ENCODE results near the gene CARMIL3. TPM values are rescaled to one million over a fixed set of nuclear protein-coding genes. Genes with fewer than 3 reads are reported as not detected.

The CARMIL3 gene
- total RNA-seq, 2 experiments from 2014 or later: 0.75 to 1.00 TPM

DNA sequence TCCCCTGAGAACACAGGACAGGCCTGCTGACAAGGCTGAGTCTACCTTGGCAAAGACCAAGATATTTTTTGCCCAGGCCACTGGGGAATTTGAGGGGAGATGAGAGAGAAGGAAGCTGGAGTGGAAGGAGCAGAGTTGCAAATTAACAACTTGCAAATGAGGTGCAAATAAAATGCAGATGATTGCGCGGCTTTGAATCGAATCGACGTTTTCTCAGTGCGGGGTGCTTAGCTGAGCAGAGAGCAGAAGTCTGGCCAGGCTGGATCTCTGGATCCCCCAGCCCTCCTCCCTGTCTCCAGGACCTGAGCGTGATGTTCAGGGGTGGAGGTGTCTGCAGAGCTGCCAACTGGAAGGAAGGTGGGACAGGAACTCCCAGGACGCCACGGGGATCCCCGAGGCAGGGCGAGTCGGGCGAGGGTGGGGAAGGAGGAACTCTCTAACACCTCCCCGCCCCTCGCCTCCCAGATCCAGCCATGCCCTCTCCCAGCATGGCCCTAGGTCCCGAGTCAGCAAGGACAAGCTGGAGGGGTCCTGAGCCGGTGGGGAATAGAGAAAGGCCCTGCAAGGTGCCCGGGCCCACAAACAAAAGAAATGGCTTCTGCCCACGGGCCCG is 527 bp upstream of the CARMIL3 start:
- H3K9me3 Mint-ChIP-seq: no peaks in the 10 kb centered on the region
- ChIA-PET POLR2A (interaction anchor here (0.8 to 1.3 kb wide), 4 partner anchors 17 to 63 kb away, joined by 3 read pairs; partner anchors contain the start of genes DCAF11 and NRL), CTCF (interaction anchor here (1.0 to 1.7 kb wide), 6 partner anchors 13 to 246 kb away, joined by 3 to 7 read pairs (median 6); partner anchors contain the start of gene IRF9)
- H3K27ac Mint-ChIP-seq: no peak overlapping the region
- no peaks in the 10 kb centered on the region for H3K36me3 Mint-ChIP-seq
- H3K4me1 Mint-ChIP-seq (ENCODE audit: low read depth): peaks cover 20% of the 10 kb centered on the region
- DNase-seq: no peak
- peak overlapping the region; percentile 70 for H3K4me3 Mint-ChIP-seq
- H3K27me3 Mint-ChIP-seq: peaks cover 4% of the 10 kb centered on the region
- intact Hi-C loops (cut with micrococcal nuclease): loop anchor here (5.0 to 10.0 kb wide), 2 partner anchors 224 to 261 kb away; partner anchors contain the start of genes LTB4R, LTB4R2 and RABGGTA

GRCh38 chr14:24052656-24053547 is 1.1 kb downstream of the CARMIL3 start:
- DNase-seq: peak; percentile 81
- H3K9me3 Mint-ChIP-seq: no peaks in the 10 kb centered on the region
- peak overlapping the region; percentile 60 for H3K4me3 Mint-ChIP-seq
- ChIA-PET POLR2A (interaction anchor here (1.3 kb wide), 2 partner anchors 28 to 56 kb away, joined by 3 to 4 read pairs; no protein-coding TSS in a partner anchor), CTCF (interaction anchor here (1.2 to 12.9 kb wide), 5 partner anchors 38 to 108 kb away, joined by 6 to 458 read pairs (median 7); partner anchors contain the start of genes IRF9 and PCK2)
- peaks cover 4% of the 10 kb centered on the region for H3K27me3 Mint-ChIP-seq
- intact Hi-C loops (cut with micrococcal nuclease): loop anchor here (1.0 to 10.0 kb wide), 7 partner anchors 41 to 259 kb away; partner anchors contain the start of genes DCAF11, GMPR2, LTB4R and LTB4R2
- peak overlapping the region; percentile 10 for H3K27ac Mint-ChIP-seq
- H3K36me3 Mint-ChIP-seq: no peaks in the 10 kb centered on the region
- peaks cover 20% of the 10 kb centered on the region for H3K4me1 Mint-ChIP-seq (ENCODE audit: low read depth)

DNA sequence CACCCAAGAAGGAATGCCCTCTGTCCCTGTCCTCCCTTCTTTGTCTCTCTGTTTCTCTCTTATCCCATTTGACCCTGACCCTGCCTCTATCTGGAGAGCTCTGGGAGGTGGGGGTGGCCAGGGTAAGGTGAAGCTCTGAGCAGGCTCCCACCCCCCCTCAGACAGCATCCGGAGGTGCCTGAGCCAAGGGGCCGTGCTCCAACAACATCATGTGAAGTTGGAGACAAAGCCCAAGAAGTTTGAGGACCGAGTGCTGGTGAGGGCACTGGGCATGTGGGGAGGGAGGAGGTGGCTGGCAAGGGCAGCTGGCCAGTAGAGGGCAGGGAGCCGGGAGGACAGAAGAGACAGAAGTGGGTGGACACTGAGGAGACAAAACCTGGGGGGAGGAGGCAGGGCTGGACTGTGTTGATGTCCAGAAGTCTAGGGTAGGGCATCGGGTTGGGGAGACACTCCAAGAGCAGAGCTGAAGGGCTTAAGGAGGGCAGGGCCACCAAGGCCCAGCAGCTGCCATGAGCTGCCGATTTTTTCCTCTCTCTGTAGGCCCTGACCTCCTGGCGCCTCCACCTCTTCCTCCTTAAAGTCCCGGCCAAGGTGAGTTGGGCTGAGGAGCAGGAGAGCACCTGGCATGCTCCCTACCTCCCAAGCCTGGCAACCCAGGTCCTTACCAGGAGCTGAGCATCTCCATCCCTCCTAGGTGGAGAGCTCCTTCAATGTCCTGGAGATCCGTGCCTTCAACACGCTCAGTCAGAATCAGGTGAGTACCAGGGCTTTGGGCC is 1.9 kb downstream of the CARMIL3 start:
- ChIA-PET POLR2A (interaction anchor here (1.2 kb wide), 1 partner anchor 93 kb away, joined by 3 read pairs; the partner anchor contains the start of gene RNF31), CTCF (interaction anchor here (1.0 to 12.9 kb wide), 5 partner anchors 20 to 107 kb away, joined by 3 to 458 read pairs (median 9); partner anchors contain the start of genes IRF9 and PCK2)
- H3K9me3 Mint-ChIP-seq: no peaks in the 10 kb centered on the region
- H3K36me3 Mint-ChIP-seq: no peaks in the 10 kb centered on the region
- intact Hi-C loops (cut with micrococcal nuclease): loop anchor here (1.0 to 10.0 kb wide), 7 partner anchors 41 to 259 kb away; partner anchors contain the start of genes DCAF11, GMPR2, LTB4R and LTB4R2
- H3K27me3 Mint-ChIP-seq: peaks cover 4% of the 10 kb centered on the region
- peak overlapping the region; percentile 60 for H3K4me3 Mint-ChIP-seq
- H3K4me1 Mint-ChIP-seq (ENCODE audit: low read depth): peaks cover 20% of the 10 kb centered on the region
- DNase-seq: no peak
- H3K27ac Mint-ChIP-seq: peak overlapping the region; percentile 10

DNA sequence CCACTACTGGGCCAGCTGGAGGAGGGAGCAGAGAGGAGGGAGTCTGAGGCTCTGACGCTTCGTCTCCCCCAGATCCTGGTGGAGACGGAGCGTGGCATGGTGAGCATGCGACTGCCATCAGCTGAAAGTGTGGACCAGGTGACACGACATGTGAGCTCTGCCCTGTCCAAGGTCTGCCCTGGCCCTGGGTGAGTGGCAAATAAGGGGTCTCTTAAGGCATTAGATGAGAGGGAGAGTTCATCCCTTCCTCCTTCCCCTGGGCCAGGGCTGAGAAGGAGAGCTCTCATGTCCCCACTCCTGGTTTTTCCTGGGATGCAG is 2.5 kb downstream of the CARMIL3 start:
- intact Hi-C loops (cut with micrococcal nuclease): loop anchor here (5.0 to 10.0 kb wide), 2 partner anchors 221 to 258 kb away; partner anchors contain the start of genes LTB4R, LTB4R2 and RABGGTA
- no peak overlapping the region for H3K27ac Mint-ChIP-seq
- ChIA-PET POLR2A (interaction anchor here (1.2 kb wide), 1 partner anchor 93 kb away, joined by 3 read pairs; the partner anchor contains the start of gene RNF31), CTCF (interaction anchor here (1.0 to 12.9 kb wide), 5 partner anchors 20 to 107 kb away, joined by 3 to 458 read pairs (median 9); partner anchors contain the start of genes IRF9 and PCK2)
- H3K4me3 Mint-ChIP-seq: no peak overlapping the region
- H3K27me3 Mint-ChIP-seq: peaks cover 4% of the 10 kb centered on the region
- no peaks in the 10 kb centered on the region for H3K9me3 Mint-ChIP-seq
- peaks cover 20% of the 10 kb centered on the region for H3K4me1 Mint-ChIP-seq (ENCODE audit: low read depth)
- no peak for DNase-seq
- H3K36me3 Mint-ChIP-seq: no peaks in the 10 kb centered on the region

DNA sequence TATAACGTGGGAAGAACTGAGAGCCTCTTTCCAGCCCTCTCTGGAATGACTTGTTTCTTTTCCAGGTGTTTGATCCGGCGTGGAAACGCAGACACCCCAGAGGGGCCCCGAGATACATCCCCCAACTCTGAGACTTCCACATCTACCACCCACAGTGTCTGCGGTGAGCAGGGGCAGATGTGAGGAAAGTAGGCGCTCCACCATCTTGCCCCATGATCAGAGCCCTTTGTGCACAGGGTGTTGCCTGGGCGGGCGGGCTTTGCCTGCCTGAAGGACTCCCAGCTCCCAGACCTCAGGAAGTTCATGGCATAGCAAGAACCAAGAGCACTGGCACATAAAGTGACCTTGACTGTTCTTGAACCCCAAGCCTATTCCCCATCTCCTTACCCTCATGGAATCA is 2.8 kb downstream of the CARMIL3 start:
- ChIA-PET CTCF (interaction anchor here (1.0 to 12.9 kb wide), 5 partner anchors 21 to 106 kb away, joined by 3 to 458 read pairs (median 9); partner anchors contain the start of genes IRF9 and PCK2), POLR2A (interaction anchor here (1.2 kb wide), 1 partner anchor 92 kb away, joined by 3 read pairs; the partner anchor contains the start of gene RNF31)
- peaks cover 20% of the 10 kb centered on the region for H3K4me1 Mint-ChIP-seq (ENCODE audit: low read depth)
- no peak overlapping the region for H3K4me3 Mint-ChIP-seq
- no peaks in the 10 kb centered on the region for H3K9me3 Mint-ChIP-seq
- H3K27ac Mint-ChIP-seq: no peak overlapping the region
- no peaks in the 10 kb centered on the region for H3K36me3 Mint-ChIP-seq
- DNase-seq: no peak
- intact Hi-C loops (cut with micrococcal nuclease): loop anchor here (5.0 to 10.0 kb wide), 2 partner anchors 220 to 258 kb away; partner anchors contain the start of genes LTB4R, LTB4R2 and RABGGTA
- peaks cover 4% of the 10 kb centered on the region for H3K27me3 Mint-ChIP-seq

- no peaks in the 10 kb centered on the region for H3K36me3 Mint-ChIP-seq
- DNase-seq: no peak
- no peak overlapping the region for H3K27ac Mint-ChIP-seq
- H3K4me3 Mint-ChIP-seq: no peak overlapping the region
- ChIA-PET CTCF (interaction anchor here (0.9 to 12.9 kb wide), 7 partner anchors 18 to 241 kb away, joined by 3 to 458 read pairs (median 9); partner anchors contain the start of genes CPNE6, DCAF11, IRF9 and NRL), POLR2A (interaction anchor here (0.6 to 3.9 kb wide), 3 partner anchors 19 to 58 kb away, joined by 3 to 28 read pairs (median 18); partner anchors contain the start of genes DCAF11, NRL and PCK2)
- H3K4me1 Mint-ChIP-seq (ENCODE audit: low read depth): peaks cover 18% of the 10 kb centered on the region
- H3K27me3 Mint-ChIP-seq: peaks cover 4% of the 10 kb centered on the region
- intact Hi-C loops (cut with micrococcal nuclease): loop anchor here (10.0 kb wide), 1 partner anchor 219 kb away; the partner anchor contains the start of gene RABGGTA
- no peaks in the 10 kb centered on the region for H3K9me3 Mint-ChIP-seq
Measured at GRCh38 chr14:24055971-24056799, 4.4 kb downstream of the CARMIL3 start.

DNA sequence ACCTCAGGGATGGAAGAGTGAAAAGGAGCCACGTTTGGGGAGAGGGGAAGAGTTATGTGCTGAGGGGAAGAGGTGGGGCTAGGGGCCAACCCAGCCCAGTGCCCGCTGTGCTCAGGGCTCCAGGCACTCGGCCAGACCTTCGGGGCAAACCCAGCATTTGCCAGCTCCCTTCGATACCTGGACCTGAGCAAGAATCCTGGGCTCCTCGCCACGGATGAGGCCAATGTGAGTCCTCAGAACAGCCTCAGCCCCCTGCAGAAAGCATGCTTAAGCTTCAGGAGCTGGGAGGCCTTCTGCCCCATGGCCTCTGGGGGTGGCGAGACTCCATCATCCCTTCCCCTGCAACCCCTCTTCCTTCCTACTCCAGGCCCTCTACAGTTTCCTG is 5.0 kb downstream of the CARMIL3 start:
- peaks cover 16% of the 10 kb centered on the region for H3K4me1 Mint-ChIP-seq (ENCODE audit: low read depth)
- no peak for DNase-seq
- H3K9me3 Mint-ChIP-seq: no peaks in the 10 kb centered on the region
- H3K4me3 Mint-ChIP-seq: no peak overlapping the region
- peaks cover 4% of the 10 kb centered on the region for H3K27me3 Mint-ChIP-seq
- H3K27ac Mint-ChIP-seq: no peak overlapping the region
- intact Hi-C loops (cut with micrococcal nuclease): loop anchor here (10.0 kb wide), 1 partner anchor 218 kb away; the partner anchor contains the start of gene RABGGTA
- ChIA-PET CTCF (interaction anchor here (1.0 to 12.9 kb wide), 12 partner anchors 10 to 241 kb away, joined by 4 to 458 read pairs (median 12); partner anchors contain the start of genes CPNE6, DCAF11, IRF9 and NRL), POLR2A (interaction anchor here (1.5 to 3.9 kb wide), 4 partner anchors 25 to 58 kb away, joined by 8 to 28 read pairs (median 16); partner anchors contain the start of genes DCAF11, NRL and PCK2)
- no peaks in the 10 kb centered on the region for H3K36me3 Mint-ChIP-seq

GRCh38 chr14:24057271-24057670 is 5.5 kb downstream of the CARMIL3 start:
- peaks cover 4% of the 10 kb centered on the region for H3K27me3 Mint-ChIP-seq
- no peaks in the 10 kb centered on the region for H3K9me3 Mint-ChIP-seq
- H3K36me3 Mint-ChIP-seq: no peaks in the 10 kb centered on the region
- no peak overlapping the region for H3K4me3 Mint-ChIP-seq
- no peak overlapping the region for H3K27ac Mint-ChIP-seq
- peaks cover 16% of the 10 kb centered on the region for H3K4me1 Mint-ChIP-seq (ENCODE audit: low read depth)
- no peak for DNase-seq
- ChIA-PET POLR2A (interaction anchor here (1.2 to 3.9 kb wide), 5 partner anchors 25 to 57 kb away, joined by 6 to 28 read pairs (median 13); partner anchors contain the start of genes DCAF11, NRL and PCK2), CTCF (interaction anchor here (1.0 to 12.9 kb wide), 17 partner anchors 10 to 240 kb away, joined by 3 to 458 read pairs (median 9); partner anchors contain the start of genes CPNE6, DCAF11, IRF9 and NRL)
- intact Hi-C loops (cut with micrococcal nuclease): loop anchor here (10.0 kb wide), 1 partner anchor 218 kb away; the partner anchor contains the start of gene RABGGTA

GRCh38 chr14:24057867-24058259 is 6.1 kb downstream of the CARMIL3 start:
- no peak for DNase-seq
- ChIA-PET POLR2A (interaction anchor here (0.7 to 3.9 kb wide), 12 partner anchors 22 to 240 kb away, joined by 3 to 28 read pairs (median 5); partner anchors contain the start of genes DCAF11, NRL, PCK2 and RNF31), CTCF (interaction anchor here (0.6 to 12.9 kb wide), 36 partner anchors 9 to 475 kb away, joined by 3 to 458 read pairs (median 4); partner anchors contain the start of genes CPNE6, DCAF11, EMC9 and FITM1)
- Mint-ChIP-seq H3K27ac (peak overlapping the region; percentile 4), H3K4me3 (no peak overlapping the region), H3K27me3 (peaks cover 4% of the 10 kb centered on the region), H3K9me3 (no peaks in the 10 kb centered on the region), H3K4me1 (ENCODE audit: low read depth) (peaks cover 12% of the 10 kb centered on the region), H3K36me3 (no peaks in the 10 kb centered on the region)
- intact Hi-C loops (cut with micrococcal nuclease): loop anchor here (1.0 to 10.0 kb wide), 5 partner anchors 32 to 217 kb away; partner anchors contain the start of genes IRF9 and RABGGTA
